ENCODE measurements around the gene EPM2AIP1. TPM values are rescaled to one million over a fixed set of nuclear protein-coding genes. Genes with fewer than 3 reads are reported as not detected.

The EPM2AIP1 gene
- total RNA-seq, 1 donor from 2014 or later: 16.5 TPM

DNA sequence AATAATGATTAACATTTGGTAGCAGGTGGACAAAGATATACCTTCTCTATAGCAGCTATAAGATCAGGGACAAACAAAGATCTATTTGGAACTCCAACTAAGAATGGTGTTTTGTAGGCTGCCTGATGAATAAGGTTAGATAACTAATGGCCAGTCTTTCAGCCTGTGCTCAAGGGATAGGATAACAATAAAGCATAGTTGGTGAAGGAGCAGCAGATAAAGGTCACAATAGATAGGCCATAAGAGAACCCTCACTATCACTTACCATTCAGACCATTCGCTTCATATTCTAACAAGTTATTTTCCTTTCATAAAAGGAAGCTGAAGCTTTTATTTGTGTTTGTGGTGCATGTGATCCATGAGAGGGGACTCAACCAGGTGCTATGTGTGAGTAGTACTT lies 19.8 kb downstream of the EPM2AIP1 start:
- Histone ChIP-seq H3K9me3 (ENCODE audit: insufficient read depth, low read depth, low read length) (no peaks in the 10 kb centered on the region), H3K9ac (ENCODE audit: low read length) (no peak overlapping the region), H3K36me3 (ENCODE audit: insufficient read depth, low read length) (no peaks in the 10 kb centered on the region), H3K27ac (ENCODE audit: low read depth, low read length) (no peak overlapping the region), H3K4me3 (ENCODE audit: insufficient read depth, low read depth, low read length) (no peak overlapping the region), H3K79me2 (ENCODE audit: insufficient read depth, low read length) (no peaks in the 10 kb centered on the region), H3K27me3 (ENCODE audit: insufficient read depth, low read length) (no peaks in the 10 kb centered on the region), H3K4me2 (ENCODE audit: low read length) (no peak overlapping the region), H2AFZ (ENCODE audit: low read depth, low read length) (no peak overlapping the region), H4K20me1 (ENCODE audit: insufficient read depth, low read length) (no peaks in the 10 kb centered on the region), H3K4me1 (ENCODE audit: insufficient read depth, low read length) (peaks cover 7% of the 10 kb centered on the region)
- no peak for TF ChIP-seq CTCF (IDR thresholded peaks at IDR 0.05; ENCODE audit: insufficient read depth, low read depth, low read length)
- peaks cover 4% of the 10 kb centered on the region for H3K4me1 Mint-ChIP-seq (ENCODE audit: low read depth, unreplicated experiment)
- H3K4me3 Mint-ChIP-seq (ENCODE audit: unreplicated experiment): no peak overlapping the region
- H3K27ac Mint-ChIP-seq (ENCODE audit: unreplicated experiment): no peak overlapping the region
- no peaks in the 10 kb centered on the region for H3K27me3 Mint-ChIP-seq (ENCODE audit: low read depth, unreplicated experiment)
- DNase-seq (ENCODE audit: low read depth): no peak
- H3K36me3 Mint-ChIP-seq (ENCODE audit: low read depth, unreplicated experiment): no peaks in the 10 kb centered on the region
- no peak for FAIRE-seq
- H3K9me3 Mint-ChIP-seq (ENCODE audit: unreplicated experiment): peaks cover 5% of the 10 kb centered on the region

- TF ChIP-seq EZH2 (IDR thresholded peaks at IDR 0.05; ENCODE audit: insufficient read depth, low read length) (no peak), CTCF (IDR thresholded peaks at IDR 0.05; ENCODE audit: insufficient read depth, low read depth, low read length) (no peak)
- Histone ChIP-seq H3K4me1 (ENCODE audit: insufficient read depth, low read length) (peaks cover 7% of the 10 kb centered on the region), H4K20me1 (ENCODE audit: insufficient read depth, low read length) (no peaks in the 10 kb centered on the region), H3K9me3 (ENCODE audit: insufficient read depth, low read depth, low read length) (no peaks in the 10 kb centered on the region), H3K79me2 (ENCODE audit: insufficient read depth, low read length) (no peaks in the 10 kb centered on the region), H2AFZ (ENCODE audit: low read depth, low read length) (no peak overlapping the region), H3K36me3 (ENCODE audit: insufficient read depth, low read length) (no peaks in the 10 kb centered on the region), H3K4me3 (ENCODE audit: insufficient read depth, low read depth, low read length) (no peak overlapping the region), H3K4me2 (ENCODE audit: low read length) (no peak overlapping the region), H3K27me3 (ENCODE audit: insufficient read depth, low read length) (no peaks in the 10 kb centered on the region), H3K9ac (ENCODE audit: low read length) (no peak overlapping the region), H3K27ac (ENCODE audit: low read depth, low read length) (no peak overlapping the region)
- Mint-ChIP-seq H3K4me1 (ENCODE audit: low read depth, unreplicated experiment) (peaks cover 4% of the 10 kb centered on the region), H3K9me3 (ENCODE audit: unreplicated experiment) (peaks cover 4% of the 10 kb centered on the region), H3K27me3 (ENCODE audit: low read depth, unreplicated experiment) (no peaks in the 10 kb centered on the region), H3K27ac (ENCODE audit: unreplicated experiment) (no peak overlapping the region), H3K36me3 (ENCODE audit: low read depth, unreplicated experiment) (no peaks in the 10 kb centered on the region), H3K4me3 (ENCODE audit: unreplicated experiment) (no peak overlapping the region)
- FAIRE-seq (no peak), DNase-seq (ENCODE audit: low read depth) (no peak)
These were observed 20.8 kb downstream of the EPM2AIP1 start for GRCh38 chr3:36972163-36972562.

GRCh38 chr3:36969540-36970432 lies 23.1 kb downstream of the EPM2AIP1 start:
- H3K36me3 ChIP-seq (ENCODE audit: insufficient read depth, low read length): no peaks in the 10 kb centered on the region
- DNase-seq (ENCODE audit: low read depth) (peak; percentile 64), FAIRE-seq (peak; percentile 37)
- peaks cover 2% of the 10 kb centered on the region for H3K9me3 Mint-ChIP-seq (ENCODE audit: unreplicated experiment)
- H3K4me2 ChIP-seq (ENCODE audit: low read length): peak overlapping the region; percentile 44
- TF ChIP-seq CTCF (IDR thresholded peaks at IDR 0.05; ENCODE audit: insufficient read depth, low read depth, low read length): no peak
- no peak for TF ChIP-seq EZH2 (IDR thresholded peaks at IDR 0.05; ENCODE audit: insufficient read depth, low read length)
- peak overlapping the region; percentile 79 for H3K27ac Mint-ChIP-seq (ENCODE audit: unreplicated experiment)
- peaks cover 7% of the 10 kb centered on the region for H3K4me1 ChIP-seq (ENCODE audit: insufficient read depth, low read length)
- H3K36me3 Mint-ChIP-seq (ENCODE audit: low read depth, unreplicated experiment): no peaks in the 10 kb centered on the region
- no peaks in the 10 kb centered on the region for H3K9me3 ChIP-seq (ENCODE audit: insufficient read depth, low read depth, low read length)
- H3K9ac ChIP-seq (ENCODE audit: low read length): no peak overlapping the region
- peak overlapping the region; percentile 36 for H3K4me3 Mint-ChIP-seq (ENCODE audit: unreplicated experiment)
- H4K20me1 ChIP-seq (ENCODE audit: insufficient read depth, low read length): no peaks in the 10 kb centered on the region
- H3K27me3 Mint-ChIP-seq (ENCODE audit: low read depth, unreplicated experiment): no peaks in the 10 kb centered on the region
- H3K27ac ChIP-seq (ENCODE audit: low read depth, low read length): no peak overlapping the region
- peaks cover 4% of the 10 kb centered on the region for H3K4me1 Mint-ChIP-seq (ENCODE audit: low read depth, unreplicated experiment)
- H3K27me3 ChIP-seq (ENCODE audit: insufficient read depth, low read length): no peaks in the 10 kb centered on the region
- H2AFZ ChIP-seq (ENCODE audit: low read depth, low read length): peak overlapping the region; percentile 38
- H3K4me3 ChIP-seq (ENCODE audit: insufficient read depth, low read depth, low read length): no peak overlapping the region
- H3K79me2 ChIP-seq (ENCODE audit: insufficient read depth, low read length): no peaks in the 10 kb centered on the region
